Measurements from ENCODE around the gene MSS51. TPM values are rescaled to one million over a fixed set of nuclear protein-coding genes. Genes with fewer than 3 reads are reported as not detected.
"Not testable (repeated sequence)": the region's sequence is repeated elsewhere in the genome, so short reads cannot be mapped to it uniquely, and the experiment has no call there.

MSS51 gene
- total RNA-seq, 5 donors from 2014 or later (not counting 1 experiment from before 2014, with no cell fraction given), result 3.7 to 4.7 (median 4.6) TPM

- DNase-seq (no peak), ATAC-seq (replicated peaks in 1 of 4) (no peak)
- Histone ChIP-seq H3K27ac (ENCODE audit: low read length) (no peak overlapping the region), H3K4me1 (ENCODE audit: control insufficient read depth in 1 of 2, extremely low read depth in 1 of 2, insufficient read depth in 2 of 2, low read length in 2 of 2) (peaks cover 0 to 8% of the 10 kb centered on the region in 2 experiments), H3K9me3 (no peaks in the 10 kb centered on the region), H3K4me3 (ENCODE audit: control insufficient read depth in 1 of 2, extremely low read depth in 1 of 2, low read length in 1 of 2) (no peak overlapping the region), H3K36me3 (ENCODE audit: control insufficient read depth in 2 of 2, extremely low read depth in 1 of 2, insufficient read depth in 1 of 2, low read length in 1 of 2) (peaks cover 4 to 14% of the 10 kb centered on the region in 2 donors), H3K27me3 (replicated peaks in 1 of 2; ENCODE audit: control insufficient read depth in 2 of 2, extremely low read depth in 1 of 2, insufficient read depth in 2 of 2, low read length in 1 of 2) (no peaks in the 10 kb centered on the region)
- H3K36me3 Mint-ChIP-seq, result peaks cover 7% of the 10 kb centered on the region
- H3K9me3 Mint-ChIP-seq, result no peaks in the 10 kb centered on the region
- CTCF ChIA-PET, result no interaction called here
- no peak overlapping the region for H3K27ac Mint-ChIP-seq
- no peaks in the 10 kb centered on the region for H3K27me3 Mint-ChIP-seq
- WGBS (ENCODE audit: insufficient coverage), result 92% methylated on average over 7 of the region's 9 CpGs
- H3K4me3 Mint-ChIP-seq, result no peak overlapping the region
- POLR2A ChIA-PET, result no interaction called here
- H3K4me1 Mint-ChIP-seq, result peaks cover 45 to 61% (median 58%) of the 10 kb centered on the region in 3 donors
Measured at GRCh38 chr10:73404690-73405089, 28.7 kb downstream of the MSS51 start.

GRCh38 chr10:73401636-73402035, 31.7 kb downstream of the MSS51 start:
- H3K27me3 Mint-ChIP-seq, result no peaks in the 10 kb centered on the region
- Histone ChIP-seq H3K36me3 (ENCODE audit: control insufficient read depth in 2 of 2, extremely low read depth in 1 of 2, insufficient read depth in 1 of 2, low read length in 1 of 2) (peaks cover 4 to 29% of the 10 kb centered on the region in 2 donors), H3K27ac (ENCODE audit: low read length) (no peak overlapping the region), H3K27me3 (replicated peaks in 1 of 2; ENCODE audit: control insufficient read depth in 2 of 2, extremely low read depth in 1 of 2, insufficient read depth in 2 of 2, low read length in 1 of 2) (no peaks in the 10 kb centered on the region), H3K4me3 (ENCODE audit: control insufficient read depth in 1 of 2, extremely low read depth in 1 of 2, low read length in 1 of 2) (no peak overlapping the region), H3K9me3 (no peaks in the 10 kb centered on the region), H3K4me1 (ENCODE audit: control insufficient read depth in 1 of 2, extremely low read depth in 1 of 2, insufficient read depth in 2 of 2, low read length in 2 of 2) (peaks cover 0 to 3% of the 10 kb centered on the region in 2 experiments)
- 98% methylated on average over 4 of the region's 6 CpGs for WGBS (ENCODE audit: insufficient coverage)
- DNase-seq, result no peak
- no peak for ATAC-seq (replicated peaks in 1 of 4)
- peaks cover 17% of the 10 kb centered on the region for H3K36me3 Mint-ChIP-seq
- no peak overlapping the region for H3K4me3 Mint-ChIP-seq
- ChIA-PET CTCF (no interaction called here), POLR2A (interaction anchor here in 1 of 2 donors (0.6 kb wide), 2 partner anchors 16 to 68 kb away, joined by 4 to 6 read pairs; no protein-coding TSS in a partner anchor)
- no peak overlapping the region for H3K27ac Mint-ChIP-seq
- H3K4me1 Mint-ChIP-seq, result peaks cover 18 to 37% (median 35%) of the 10 kb centered on the region in 3 donors
- no peaks in the 10 kb centered on the region for H3K9me3 Mint-ChIP-seq

- H3K27ac ChIP-seq (ENCODE audit: low read length), result no peak overlapping the region
- DNase-seq (no peak), ATAC-seq (replicated peaks in 1 of 4) (no peak)
- CTCF ChIA-PET, result no interaction called here
- H3K36me3 ChIP-seq (ENCODE audit: control insufficient read depth in 2 of 2, extremely low read depth in 1 of 2, insufficient read depth in 1 of 2, low read length in 1 of 2), result peaks cover 7 to 46% of the 10 kb centered on the region in 2 donors
- Mint-ChIP-seq H3K4me3 (no peak overlapping the region), H3K36me3 (peaks cover 35% of the 10 kb centered on the region), H3K9me3 (no peaks in the 10 kb centered on the region), H3K4me1 (peaks cover 10 to 23% (median 17%) of the 10 kb centered on the region in 3 donors), H3K27ac (no peak overlapping the region), H3K27me3 (no peaks in the 10 kb centered on the region)
- POLR2A ChIA-PET, result interaction anchor here in 1 of 2 donors (1.1 kb wide), 1 partner anchor 14 kb away, joined by 3 read pairs; no protein-coding TSS in a partner anchor
- no peak overlapping the region for H3K4me3 ChIP-seq (ENCODE audit: control insufficient read depth in 1 of 2, extremely low read depth in 1 of 2, low read length in 1 of 2)
- no peaks in the 10 kb centered on the region for H3K4me1 ChIP-seq (ENCODE audit: control insufficient read depth in 1 of 2, extremely low read depth in 1 of 2, insufficient read depth in 2 of 2, low read length in 2 of 2)
- WGBS (ENCODE audit: insufficient coverage), result no CpG with 5 or more reads among the region's 4 CpGs
- H3K9me3 ChIP-seq, result no peaks in the 10 kb centered on the region
- no peaks in the 10 kb centered on the region for H3K27me3 ChIP-seq (replicated peaks in 1 of 2; ENCODE audit: control insufficient read depth in 2 of 2, extremely low read depth in 1 of 2, insufficient read depth in 2 of 2, low read length in 1 of 2)
Measured at GRCh38 chr10:73399063-73399462, 34.3 kb downstream of the MSS51 start.

- no peak for ATAC-seq (replicated peaks in 1 of 4)
- Mint-ChIP-seq H3K4me3 (no peak overlapping the region), H3K27ac (no peak overlapping the region), H3K36me3 (peaks cover 43% of the 10 kb centered on the region), H3K27me3 (no peaks in the 10 kb centered on the region), H3K4me1 (peaks cover 3 to 18% (median 13%) of the 10 kb centered on the region in 3 donors), H3K9me3 (no peaks in the 10 kb centered on the region)
- no peak for DNase-seq
- H3K9me3 ChIP-seq, result no peaks in the 10 kb centered on the region
- no peaks in the 10 kb centered on the region for H3K27me3 ChIP-seq (replicated peaks in 1 of 2; ENCODE audit: control insufficient read depth in 2 of 2, extremely low read depth in 1 of 2, insufficient read depth in 2 of 2, low read length in 1 of 2)
- H3K27ac ChIP-seq (ENCODE audit: low read length), result no peak overlapping the region
- WGBS (ENCODE audit: insufficient coverage), result no CpG with 5 or more reads among the region's 6 CpGs
- H3K4me1 ChIP-seq (ENCODE audit: control insufficient read depth in 1 of 2, extremely low read depth in 1 of 2, insufficient read depth in 2 of 2, low read length in 2 of 2), result no peaks in the 10 kb centered on the region
- CTCF ChIA-PET, result no interaction called here
- peaks cover 7 to 46% of the 10 kb centered on the region in 2 donors for H3K36me3 ChIP-seq (ENCODE audit: control insufficient read depth in 2 of 2, extremely low read depth in 1 of 2, insufficient read depth in 1 of 2, low read length in 1 of 2)
- POLR2A ChIA-PET, result no interaction called here
- H3K4me3 ChIP-seq (ENCODE audit: control insufficient read depth in 1 of 2, extremely low read depth in 1 of 2, low read length in 1 of 2), result no peak overlapping the region
Measured at GRCh38 chr10:73398024-73398423, 35.3 kb downstream of the MSS51 start.

- H3K27me3 ChIP-seq (replicated peaks in 1 of 2; ENCODE audit: control insufficient read depth in 2 of 2, extremely low read depth in 1 of 2, insufficient read depth in 2 of 2, low read length in 1 of 2); H3K27ac Mint-ChIP-seq; POLR2A ChIA-PET; CTCF ChIA-PET; DNase-seq; H3K9me3 Mint-ChIP-seq; ATAC-seq (replicated peaks in 1 of 4); H3K4me3 ChIP-seq (ENCODE audit: control insufficient read depth in 1 of 2, extremely low read depth in 1 of 2, low read length in 1 of 2); H3K4me1 ChIP-seq (ENCODE audit: control insufficient read depth in 1 of 2, extremely low read depth in 1 of 2, insufficient read depth in 2 of 2, low read length in 2 of 2); H3K27ac ChIP-seq (ENCODE audit: low read length); H3K9me3 ChIP-seq; H3K27me3 Mint-ChIP-seq; H3K4me3 Mint-ChIP-seq: not testable (repeated sequence)
- Mint-ChIP-seq H3K36me3 (peaks cover 62% of the 10 kb centered on the region), H3K4me1 (peaks cover 5 to 13% (median 11%) of the 10 kb centered on the region in 3 donors)
- peaks cover 3 to 55% of the 10 kb centered on the region in 2 donors for H3K36me3 ChIP-seq (ENCODE audit: control insufficient read depth in 2 of 2, extremely low read depth in 1 of 2, insufficient read depth in 1 of 2, low read length in 1 of 2)
- WGBS (ENCODE audit: insufficient coverage), result 100% methylated on average over 2 of the region's 4 CpGs
Measured at GRCh38 chr10:73394325-73394724, 39.0 kb downstream of the MSS51 start.

- peaks cover 3 to 11% (median 6%) of the 10 kb centered on the region in 3 donors for H3K4me1 Mint-ChIP-seq
- POLR2A ChIA-PET, result interaction anchor here in 1 of 2 donors (0.6 kb wide), 1 partner anchor 28 kb away, joined by 8 read pairs; no protein-coding TSS in a partner anchor
Measured at GRCh38 chr10:73388228-73388627, 45.1 kb downstream of the MSS51 start.

More at GRCh38 chr10:73388228-73388627, 45.1 kb downstream of the MSS51 start:
- no peaks in the 10 kb centered on the region for H3K4me1 ChIP-seq (ENCODE audit: control insufficient read depth in 1 of 2, extremely low read depth in 1 of 2, insufficient read depth in 2 of 2, low read length in 2 of 2)
- CTCF ChIA-PET, result no interaction called here
- H3K27ac Mint-ChIP-seq, result no peak overlapping the region
- H3K27me3 ChIP-seq (replicated peaks in 1 of 2; ENCODE audit: control insufficient read depth in 2 of 2, extremely low read depth in 1 of 2, insufficient read depth in 2 of 2, low read length in 1 of 2), result no peaks in the 10 kb centered on the region
- H3K4me3 ChIP-seq (ENCODE audit: control insufficient read depth in 1 of 2, extremely low read depth in 1 of 2, low read length in 1 of 2), result no peak overlapping the region
- no peaks in the 10 kb centered on the region for H3K9me3 Mint-ChIP-seq
- H3K4me3 Mint-ChIP-seq, result no peak overlapping the region
- ATAC-seq (replicated peaks in 1 of 4) (no peak), DNase-seq (no peak)
- peaks cover 2 to 60% of the 10 kb centered on the region in 2 donors for H3K36me3 ChIP-seq (ENCODE audit: control insufficient read depth in 2 of 2, extremely low read depth in 1 of 2, insufficient read depth in 1 of 2, low read length in 1 of 2)
- no peak overlapping the region for H3K27ac ChIP-seq (ENCODE audit: low read length)
- H3K27me3 Mint-ChIP-seq, result no peaks in the 10 kb centered on the region
- H3K9me3 ChIP-seq, result no peaks in the 10 kb centered on the region
- H3K36me3 Mint-ChIP-seq, result peaks cover 58% of the 10 kb centered on the region
- 100% methylated on average over 3 of the region's 4 CpGs for WGBS (ENCODE audit: insufficient coverage)

All from T-cell (primary cell).